Measurements from ENCODE around the gene NUMB.

DNA sequence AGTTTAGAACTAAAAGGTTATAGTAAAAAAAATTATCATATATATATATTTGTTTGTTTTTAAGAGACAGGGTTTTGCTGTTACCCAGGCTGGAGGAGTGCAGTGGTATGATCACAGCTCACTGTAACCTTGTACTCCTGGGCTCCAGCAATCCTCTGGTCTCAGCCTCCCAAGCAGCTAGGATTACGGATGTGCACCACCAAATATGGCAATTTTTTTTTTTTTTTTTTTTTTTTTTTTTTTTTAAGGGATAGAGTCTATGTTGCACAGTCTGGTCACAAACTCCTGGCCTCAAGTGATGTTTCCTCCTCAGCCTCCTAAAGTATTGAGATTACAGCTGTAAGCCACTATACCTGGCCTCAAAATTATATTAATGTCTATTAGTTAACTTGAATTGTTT lies 172.4 kb downstream of the NUMB start:
- no peak for TF ChIP-seq CTCF (IDR thresholded peaks at IDR 0.05)
- TF ChIP-seq ZFX (IDR thresholded peaks at IDR 0.05; ENCODE audit: borderline replicate concordance), result no peak
